Tibial nerve (tissue), 4 donors: ENCODE data around the gene FAM83F.

Source experiments
- EP300 ChIP-seq, 2 donors: sonication (generic); formaldehyde crosslinking; IDR thresholded peaks; one replicate each; pipeline ENCODE4 v1.6.1; 2017; ENCODE audit warnings: antibody characterized with exemption in 2 of 2, mild to moderate bottlenecking in 1 of 2
- POLR2A ChIP-seq, 2 donors: fragments of 450-650 bp; IDR thresholded peaks; one replicate each; pipeline ENCODE4 v1.6.1; 2017; ENCODE audit warnings: antibody characterized with exemption in 2 of 2, mild to moderate bottlenecking in 2 of 2, moderate library complexity in 2 of 2
- TF ChIP-seq, protein P1 (sequence below), 5 experiments: fragments of 200-600 bp in 3 of 5; fragments of 450-650 bp in 2 of 5; sonication (generic) in 3 of 5; IDR thresholded peaks; one replicate each; pipeline ENCODE4 v1.5.1; 2016 to 2019; ENCODE audit warnings: antibody characterized with exemption in 5 of 5, mild to moderate bottlenecking in 3 of 5, moderate library complexity in 2 of 5

DNA sequence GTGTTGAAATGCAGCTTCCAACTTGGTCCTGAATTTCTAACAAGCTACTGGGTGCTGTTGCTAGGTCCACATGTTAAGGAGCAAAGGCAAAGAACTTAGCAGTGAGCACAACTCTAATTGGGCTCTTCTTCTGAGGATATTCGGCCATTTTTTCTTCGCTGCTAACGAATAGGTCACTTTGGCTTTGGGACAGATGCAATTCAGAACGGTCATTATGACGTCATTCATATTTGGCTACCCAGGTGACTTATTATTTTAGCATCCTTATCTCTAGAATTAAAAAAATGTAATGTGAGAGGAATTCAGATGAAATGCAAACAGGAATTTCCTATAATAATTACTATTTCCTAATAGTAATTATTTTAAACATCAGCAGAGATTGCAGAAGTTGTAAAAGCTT, 20.7 kb upstream of the FAM83F start:
- TF ChIP-seq, protein P1, sequence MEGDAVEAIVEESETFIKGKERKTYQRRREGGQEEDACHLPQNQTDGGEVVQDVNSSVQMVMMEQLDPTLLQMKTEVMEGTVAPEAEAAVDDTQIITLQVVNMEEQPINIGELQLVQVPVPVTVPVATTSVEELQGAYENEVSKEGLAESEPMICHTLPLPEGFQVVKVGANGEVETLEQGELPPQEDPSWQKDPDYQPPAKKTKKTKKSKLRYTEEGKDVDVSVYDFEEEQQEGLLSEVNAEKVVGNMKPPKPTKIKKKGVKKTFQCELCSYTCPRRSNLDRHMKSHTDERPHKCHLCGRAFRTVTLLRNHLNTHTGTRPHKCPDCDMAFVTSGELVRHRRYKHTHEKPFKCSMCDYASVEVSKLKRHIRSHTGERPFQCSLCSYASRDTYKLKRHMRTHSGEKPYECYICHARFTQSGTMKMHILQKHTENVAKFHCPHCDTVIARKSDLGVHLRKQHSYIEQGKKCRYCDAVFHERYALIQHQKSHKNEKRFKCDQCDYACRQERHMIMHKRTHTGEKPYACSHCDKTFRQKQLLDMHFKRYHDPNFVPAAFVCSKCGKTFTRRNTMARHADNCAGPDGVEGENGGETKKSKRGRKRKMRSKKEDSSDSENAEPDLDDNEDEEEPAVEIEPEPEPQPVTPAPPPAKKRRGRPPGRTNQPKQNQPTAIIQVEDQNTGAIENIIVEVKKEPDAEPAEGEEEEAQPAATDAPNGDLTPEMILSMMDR (IDR thresholded peaks at IDR 0.05): no peak
- TF ChIP-seq POLR2A (IDR thresholded peaks at IDR 0.05) (no peak), EP300 (IDR thresholded peaks at IDR 0.05) (no peak)
